Activated CD8-positive, alpha-beta memory T cell treated with anti-CD3 and anti-CD28 coated beads for 4 hours (primary cell): ENCODE data around the gene INHBA.

Experiments
- DNase-seq, 2 donors: peaks; one replicate each; pipeline ENCODE4 v3.0.0-alpha.2; 2020; ENCODE audit warnings: low read depth in 2 of 2

Gene INHBA

GRCh38 chr7:41702635-41703371 is at the start of gene INHBA:
Gene INHBA (minus strand): TSS chr7:41703090. CDS start chr7:41700374, 2,716 bp downstream.
- DNase-seq = no peak

- DNase-seq = no peak
Measured at GRCh38 chr7:41752615-41753014, 49.7 kb upstream of the INHBA start.

DNA sequence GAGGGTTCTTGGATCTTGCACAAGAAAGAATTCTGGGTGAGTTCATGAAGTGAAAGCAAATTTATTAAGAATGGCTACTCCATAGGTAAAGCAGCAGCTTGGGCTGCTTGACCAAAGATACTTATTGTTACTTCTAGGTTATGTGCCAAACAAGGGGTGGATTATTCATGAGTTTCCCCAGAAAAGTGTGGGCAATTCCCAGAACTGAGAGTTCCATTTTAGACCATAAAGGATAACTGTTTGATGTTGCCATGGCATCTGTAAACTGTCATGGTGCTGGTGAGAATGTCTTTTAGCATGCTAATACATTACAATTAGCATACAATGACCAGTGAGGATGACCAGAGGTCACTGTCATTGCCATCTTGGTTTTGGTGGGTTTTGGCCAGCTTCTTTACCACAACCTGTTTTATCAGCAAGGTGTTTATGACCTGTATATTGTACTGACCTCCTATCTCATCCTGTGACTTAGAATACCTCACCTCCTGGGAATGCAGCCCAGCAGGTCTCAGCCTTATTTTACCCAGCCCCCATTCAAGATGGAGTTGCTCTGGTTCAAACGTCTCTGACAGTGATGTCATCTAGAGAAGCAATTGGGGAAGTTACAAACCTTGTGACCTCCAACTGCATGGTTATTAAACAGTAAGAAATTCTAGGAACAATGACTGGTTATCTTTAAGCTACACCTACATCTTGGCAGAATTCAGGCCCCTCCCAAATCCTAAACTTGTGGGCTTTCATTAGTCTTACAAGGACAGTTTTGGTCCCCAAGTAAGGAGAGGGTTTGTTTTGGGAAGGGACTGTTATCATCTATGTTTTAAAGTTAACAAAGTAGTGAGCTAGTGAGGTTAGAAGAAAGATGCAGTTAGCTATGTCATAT is 48.0 kb upstream of the INHBA start:
- no peak for DNase-seq

GRCh38 chr7:41747961-41748360 is 45.1 kb upstream of the INHBA start:
- DNase-seq = no peak

GRCh38 chr7:41745451-41745850 is 42.6 kb upstream of the INHBA start:
- DNase-seq = no peak

- no peak for DNase-seq
Measured at GRCh38 chr7:41744161-41744560, 41.3 kb upstream of the INHBA start.

DNA sequence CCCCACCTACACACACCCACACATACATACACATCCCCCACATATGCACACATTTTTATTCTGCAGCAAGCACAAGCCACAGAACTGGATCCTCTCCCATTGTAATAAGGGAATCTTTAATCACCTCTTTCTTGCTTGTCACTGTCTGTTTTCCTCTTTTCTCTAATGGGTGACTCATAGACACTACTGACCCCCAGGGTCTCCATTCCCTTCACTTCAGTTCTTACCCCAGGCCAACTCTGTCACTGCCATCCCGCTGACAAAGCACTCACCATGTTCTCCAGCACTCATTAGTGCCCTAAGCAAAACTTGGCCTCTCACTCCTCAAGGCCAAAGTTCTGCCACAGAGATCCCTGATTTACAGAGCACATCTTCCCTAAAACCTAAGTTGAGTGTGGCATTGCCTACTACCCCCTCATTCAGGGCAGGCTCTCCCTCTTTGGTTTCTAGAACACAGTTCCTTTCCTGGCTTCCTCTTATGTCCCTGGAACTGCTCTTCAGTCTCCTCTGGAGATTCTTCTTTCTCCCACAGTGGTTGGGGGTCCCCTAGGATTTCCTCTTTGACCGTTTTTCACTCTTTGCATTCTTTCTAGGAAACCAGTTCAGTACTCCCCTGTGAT is 39.6 kb upstream of the INHBA start:
- no peak for DNase-seq

DNA sequence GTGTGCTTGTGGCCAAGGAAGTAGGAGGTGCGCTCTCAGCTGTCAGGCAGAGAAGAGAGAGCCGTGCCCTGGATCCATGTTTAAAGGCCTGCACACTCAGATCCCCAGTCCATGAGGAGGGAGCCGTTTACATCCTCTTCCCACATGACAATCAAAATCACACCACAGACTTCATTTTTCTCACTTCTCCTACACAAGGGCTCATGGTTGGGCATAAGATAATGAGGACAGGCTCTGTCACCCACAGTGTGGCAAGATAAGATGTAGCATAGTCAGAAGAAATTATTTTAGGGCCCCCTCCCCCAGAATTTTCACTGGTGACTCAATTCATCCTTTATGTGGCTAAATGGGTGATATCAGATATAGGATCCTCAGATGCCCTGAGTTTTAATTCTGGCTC is 35.9 kb upstream of the INHBA start:
- DNase-seq = no peak

- DNase-seq = no peak
Measured at GRCh38 chr7:41738336-41738735, 35.4 kb upstream of the INHBA start.

DNA sequence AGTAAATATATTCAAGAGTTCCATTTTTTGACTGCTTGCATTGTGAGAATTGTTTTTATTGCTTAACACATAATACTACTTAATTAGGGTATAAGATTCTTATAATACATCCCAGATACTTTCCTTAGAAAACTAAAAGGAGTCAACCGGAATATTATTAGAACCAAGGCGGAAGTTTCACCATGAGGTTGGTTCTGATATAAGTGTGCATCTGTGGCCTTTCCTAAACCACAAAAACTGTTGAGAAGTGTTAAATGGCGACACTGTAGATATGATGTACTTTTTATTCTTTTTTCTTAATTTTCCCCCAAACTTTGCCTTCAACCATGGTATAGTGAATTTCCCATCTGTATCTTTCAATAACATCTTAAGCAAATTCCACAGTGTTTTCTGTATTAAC is 32.3 kb upstream of the INHBA start:
- no peak for DNase-seq

- no peak for DNase-seq
Measured at GRCh38 chr7:41732843-41733306, 30.0 kb upstream of the INHBA start.

DNA sequence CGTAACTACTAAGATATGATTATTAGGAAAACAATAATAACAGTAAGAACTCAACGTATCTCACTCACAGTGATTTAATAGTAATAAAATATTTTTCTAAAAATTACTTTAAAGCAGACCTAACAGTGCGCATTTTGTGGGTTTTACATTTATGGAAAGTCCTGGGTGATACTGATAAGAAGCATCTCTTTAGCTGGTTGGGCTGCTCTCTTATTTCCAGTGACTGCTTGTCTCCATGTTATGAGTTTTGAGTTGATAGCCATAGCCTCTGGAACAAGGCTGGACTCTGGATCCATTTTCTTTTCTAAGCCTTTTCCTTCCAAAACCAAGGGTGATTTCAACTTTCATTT is 29.5 kb upstream of the INHBA start:
- DNase-seq = no peak

DNA sequence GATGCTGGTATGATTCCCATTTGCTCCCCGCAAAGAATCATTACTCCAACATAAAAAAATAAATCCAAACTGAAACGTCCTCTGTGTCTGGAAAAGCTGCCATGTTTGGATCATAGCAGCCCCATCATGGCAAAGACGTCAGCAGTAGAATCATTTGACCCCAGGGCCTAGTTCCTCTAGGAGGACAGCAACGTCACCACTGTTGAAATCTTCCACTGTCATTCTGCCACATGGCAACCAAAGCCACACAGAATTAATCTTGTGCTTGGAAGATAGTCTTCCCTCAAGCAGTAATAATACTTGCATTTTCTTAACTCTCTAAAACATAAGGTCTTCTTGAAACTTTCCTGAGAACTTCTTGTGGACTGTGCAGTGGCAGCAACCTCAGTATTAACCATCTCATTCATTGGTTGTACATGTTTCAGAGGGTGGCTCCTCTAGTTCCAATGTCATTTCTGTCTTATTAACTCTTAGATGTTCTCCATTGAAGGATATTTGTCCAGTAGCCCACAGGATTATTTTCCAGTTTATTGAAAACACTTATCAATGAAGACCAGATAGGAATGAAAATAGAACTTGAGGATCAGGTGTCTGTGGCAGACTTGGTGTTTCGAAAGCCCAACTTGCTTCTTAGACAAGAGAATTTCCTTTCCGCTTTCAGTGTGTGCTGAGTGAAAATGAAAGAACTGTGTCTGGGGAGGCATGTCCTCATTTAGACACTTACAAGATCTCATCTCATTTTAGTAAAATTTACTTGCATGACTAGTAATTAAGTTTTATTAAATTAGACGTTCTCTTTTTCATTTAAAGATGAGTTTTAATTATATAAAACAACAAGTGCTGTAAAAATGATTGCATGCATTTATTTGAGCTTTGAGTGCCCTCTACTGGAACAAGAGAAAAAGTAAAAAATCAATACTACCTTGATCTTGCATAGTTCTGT is 28.9 kb upstream of the INHBA start:
- no peak for DNase-seq

GRCh38 chr7:41730668-41731067 is 27.8 kb upstream of the INHBA start:
- DNase-seq = no peak

- no peak for DNase-seq
Measured at GRCh38 chr7:41730161-41730560, 27.3 kb upstream of the INHBA start.

DNA sequence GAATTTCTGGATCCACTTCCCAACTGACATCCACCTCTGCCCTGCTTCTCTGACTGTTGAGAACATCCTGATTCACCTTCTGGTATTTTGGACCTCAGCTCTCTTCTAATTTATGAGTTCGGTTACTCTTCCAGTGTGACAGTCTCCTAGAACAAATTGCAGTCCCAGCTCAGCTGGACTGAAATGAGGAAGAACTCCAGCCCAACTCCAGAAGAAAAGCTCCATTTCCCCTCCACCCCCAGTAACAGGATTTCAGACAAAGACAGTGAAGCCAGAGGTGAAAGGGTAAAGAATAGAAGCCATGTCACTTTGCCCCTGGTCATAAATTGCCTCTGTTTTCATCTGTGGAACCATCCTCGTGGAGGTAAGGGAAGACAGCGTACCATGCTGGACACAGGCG is 26.2 kb upstream of the INHBA start:
- no peak for DNase-seq

GRCh38 chr7:41725013-41725412 is 22.1 kb upstream of the INHBA start:
- DNase-seq = no peak

DNA sequence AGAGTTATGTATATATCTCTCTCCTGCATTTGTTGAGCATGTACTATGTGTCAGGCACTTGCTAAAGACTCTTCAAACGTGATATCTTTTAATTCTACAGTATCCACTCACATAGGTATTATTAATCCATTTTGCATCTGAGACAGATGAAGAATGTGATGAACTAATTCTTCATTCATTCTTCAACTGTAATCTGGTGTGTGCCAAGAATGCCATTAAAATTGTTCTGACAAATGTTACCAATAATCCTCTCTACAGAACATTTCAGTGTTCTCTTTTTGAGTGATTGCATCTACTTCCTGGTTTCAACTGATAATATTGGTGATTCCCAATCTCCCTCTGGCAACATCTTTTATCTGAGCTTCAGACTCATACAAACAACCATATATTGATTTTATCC is 18.0 kb upstream of the INHBA start:
- DNase-seq = no peak

GRCh38 chr7:41720046-41720445 is 17.2 kb upstream of the INHBA start:
- no peak for DNase-seq

DNA sequence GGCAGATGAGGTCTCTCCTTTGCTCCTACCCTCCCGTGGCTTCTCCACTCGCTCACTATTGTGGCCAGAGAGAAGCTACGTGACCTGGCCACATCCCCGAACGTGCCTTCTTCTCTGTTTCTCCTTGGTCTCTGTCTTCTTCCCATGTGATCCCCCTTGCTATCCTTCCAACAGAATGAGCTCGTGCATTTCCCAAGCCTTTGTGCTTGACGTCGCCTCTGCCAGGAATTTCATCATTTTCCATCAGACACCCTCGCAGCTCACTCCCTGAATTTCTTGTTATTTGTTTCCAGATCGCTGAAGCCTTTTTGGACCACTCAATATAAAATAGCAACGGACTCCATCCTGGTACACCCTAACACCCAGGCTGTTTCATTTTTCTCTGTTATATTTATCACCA is 13.8 kb upstream of the INHBA start:
- DNase-seq = no peak

DNA sequence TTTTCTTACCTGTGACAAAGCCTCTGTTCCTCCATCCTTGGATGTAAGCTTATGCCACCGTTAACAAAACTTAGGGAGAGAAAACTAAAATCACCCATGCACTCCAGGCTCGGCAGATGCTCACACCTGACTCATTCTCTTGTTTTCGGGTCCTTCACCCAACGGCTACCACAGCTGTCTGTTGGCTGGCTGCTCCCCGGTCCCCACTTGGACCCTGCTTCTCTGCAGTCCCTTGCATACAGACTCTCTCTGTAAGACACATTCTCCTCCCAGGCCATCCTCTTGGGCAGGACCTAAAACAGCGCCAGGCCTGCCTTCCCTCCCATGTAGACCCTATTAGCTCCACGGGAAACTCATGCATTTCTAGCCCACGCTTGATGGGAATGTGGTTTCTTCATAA is 12.1 kb upstream of the INHBA start:
- no peak for DNase-seq
